Stimulated activated naive CD8-positive, alpha-beta T cell treated with anti-CD3 and anti-CD28 coated beads, Interleukin-15, amount 100 ng/mL, for 72 hours (primary cell): ENCODE data around the gene DNAJC13.

ENCODE experiments used
- ATAC-seq: fragments of 150-1000 bp; cut with Tn5 transposase; 2 replicates; pipeline ENCODE4 v1.10.0; 2021; ENCODE audit warnings: mild to moderate bottlenecking, moderate library complexity
- DNase-seq, 2 donors: peaks; one replicate each; pipeline ENCODE4 v3.0.0; 2021 to 2022
- H3K27ac Mint-ChIP-seq, 2 donors: one replicate each; pipeline ENCODE4 v1.8.0; 2022; ENCODE audit warnings: mild to moderate bottlenecking in 2 of 2, mixed read lengths in 2 of 2, moderate library complexity in 2 of 2
- H3K27me3 Mint-ChIP-seq: one replicate; pipeline ENCODE4 v1.8.0; 2022; ENCODE audit warnings: mixed read lengths
- H3K4me1 Mint-ChIP-seq: one replicate; pipeline ENCODE4 v1.8.0; 2022; ENCODE audit warnings: mild to moderate bottlenecking, mixed read lengths
- H3K4me3 Mint-ChIP-seq, 2 donors: one replicate each; pipeline ENCODE4 v1.8.0; 2022; ENCODE audit warnings: mild to moderate bottlenecking in 2 of 2, mixed read lengths in 2 of 2, moderate library complexity in 1 of 2
- H3K9me3 Mint-ChIP-seq, 2 donors: one replicate each; pipeline ENCODE4 v1.8.0; 2022; ENCODE audit warnings: mixed read lengths in 2 of 2

The DNAJC13 gene

GRCh38 chr3:132563420-132564069 is 146.2 kb downstream of the DNAJC13 start:
- H3K27ac Mint-ChIP-seq, result no peak overlapping the region
- H3K27me3 Mint-ChIP-seq, result no peaks in the 10 kb centered on the region
- peaks cover 0 to 4% of the 10 kb centered on the region in 2 donors for H3K9me3 Mint-ChIP-seq
- DNase-seq (no peak), ATAC-seq (no peak)
- no peak overlapping the region for H3K4me3 Mint-ChIP-seq
- peaks cover 11% of the 10 kb centered on the region for H3K4me1 Mint-ChIP-seq

GRCh38 chr3:132564070-132564465 is 146.8 kb downstream of the DNAJC13 start:
- no peak for DNase-seq
- Mint-ChIP-seq H3K27ac (no peak overlapping the region), H3K4me1 (peaks cover 12% of the 10 kb centered on the region), H3K4me3 (no peak overlapping the region), H3K9me3 (peaks cover 0 to 4% of the 10 kb centered on the region in 2 donors), H3K27me3 (no peaks in the 10 kb centered on the region)
- ATAC-seq, result no peak

GRCh38 chr3:132568422-132568821 is 151.1 kb downstream of the DNAJC13 start:
- Mint-ChIP-seq H3K27ac (no peak overlapping the region), H3K4me3 (no peak overlapping the region), H3K9me3 (no peaks in the 10 kb centered on the region), H3K4me1 (peaks cover 21% of the 10 kb centered on the region), H3K27me3 (no peaks in the 10 kb centered on the region)
- DNase-seq (no peak), ATAC-seq (no peak)

- peak overlapping the region in 1 of 2 donors; percentile 7 for H3K27ac Mint-ChIP-seq
- H3K4me1 Mint-ChIP-seq, result peaks cover 21% of the 10 kb centered on the region
- H3K9me3 Mint-ChIP-seq, result no peaks in the 10 kb centered on the region
- H3K27me3 Mint-ChIP-seq, result no peaks in the 10 kb centered on the region
- DNase-seq (no peak), ATAC-seq (peak; percentile 71)
- no peak overlapping the region for H3K4me3 Mint-ChIP-seq
Measured at GRCh38 chr3:132569153-132569552, 151.9 kb downstream of the DNAJC13 start.

- DNase-seq, result no peak
- no peak for ATAC-seq
- H3K4me1 Mint-ChIP-seq, result peaks cover 21% of the 10 kb centered on the region
- H3K27me3 Mint-ChIP-seq, result no peaks in the 10 kb centered on the region
- no peak overlapping the region for H3K27ac Mint-ChIP-seq
- no peaks in the 10 kb centered on the region for H3K9me3 Mint-ChIP-seq
- H3K4me3 Mint-ChIP-seq, result no peak overlapping the region
Measured at GRCh38 chr3:132569580-132569979, 152.3 kb downstream of the DNAJC13 start.

GRCh38 chr3:132570016-132570415 is 152.7 kb downstream of the DNAJC13 start:
- Mint-ChIP-seq H3K4me1 (peaks cover 21% of the 10 kb centered on the region), H3K27me3 (no peaks in the 10 kb centered on the region), H3K27ac (no peak overlapping the region), H3K4me3 (no peak overlapping the region), H3K9me3 (no peaks in the 10 kb centered on the region)
- no peak for DNase-seq
- ATAC-seq, result no peak

- no peak for ATAC-seq
- no peak for DNase-seq
- no peaks in the 10 kb centered on the region for H3K9me3 Mint-ChIP-seq
- peaks cover 12% of the 10 kb centered on the region for H3K4me1 Mint-ChIP-seq
- H3K27me3 Mint-ChIP-seq, result no peaks in the 10 kb centered on the region
- H3K27ac Mint-ChIP-seq, result no peak overlapping the region
- H3K4me3 Mint-ChIP-seq, result no peak overlapping the region
Measured at GRCh38 chr3:132573797-132574211, 156.5 kb downstream of the DNAJC13 start.

- ATAC-seq (no peak), DNase-seq (no peak)
- Mint-ChIP-seq H3K4me3 (no peak overlapping the region), H3K9me3 (peaks cover 0 to 14% of the 10 kb centered on the region in 2 donors), H3K4me1 (no peaks in the 10 kb centered on the region), H3K27ac (no peak overlapping the region), H3K27me3 (no peaks in the 10 kb centered on the region)
Measured at GRCh38 chr3:132587401-132587800, 170.1 kb downstream of the DNAJC13 start.
